KMS-11 (cell line): ENCODE measurements around the gene SHB.

Source experiments
- H2AFZ ChIP-seq: fragments of 200-600 bp; sonication (generic); 2 replicates; pipeline ENCODE4 v1.6.1; 2016; ENCODE audit warnings: antibody characterized with exemption, mixed run types, low read depth
- H3K27ac ChIP-seq: fragments of 200-600 bp; sonication (generic); 2 replicates; pipeline ENCODE4 v1.6.1; 2016; ENCODE audit warnings: mild to moderate bottlenecking, mixed run types
- H3K27me3 ChIP-seq: fragments of 200-600 bp; sonication (generic); 2 replicates; pipeline ENCODE4 v1.6.1; 2017; ENCODE audit warnings: mild to moderate bottlenecking, low read depth, mixed run types, moderate library complexity; ENCODE audit not compliant: insufficient read depth
- H3K36me3 ChIP-seq: fragments of 200-600 bp; sonication (generic); 2 replicates; pipeline ENCODE4 v1.6.1; 2017; ENCODE audit warnings: mild to moderate bottlenecking, mixed run types; ENCODE audit not compliant: insufficient read depth
- H3K4me1 ChIP-seq: fragments of 200-600 bp; sonication (generic); 2 replicates; pipeline ENCODE4 v1.6.1; 2016; ENCODE audit warnings: mild to moderate bottlenecking, low read depth, mixed run types; ENCODE audit not compliant: poor library complexity, severe bottlenecking
- H3K4me2 ChIP-seq: fragments of 200-600 bp; sonication (generic); 2 replicates; pipeline ENCODE4 v1.7.0; 2016; ENCODE audit warnings: mild to moderate bottlenecking, mixed run types
- H3K4me3 ChIP-seq: fragments of 200-600 bp; sonication (generic); IDR thresholded peaks from 2 replicates; pipeline ENCODE4 v1.6.1; 2017; ENCODE audit warnings: low read depth, low read length, mixed read lengths; ENCODE audit not compliant: insufficient read depth
- H3K79me2 ChIP-seq: fragments of 200-600 bp; sonication (generic); 2 replicates; pipeline ENCODE4 v1.6.1; 2016; ENCODE audit warnings: low read depth, mixed run types; ENCODE audit not compliant: insufficient read depth
- H3K9ac ChIP-seq: fragments of 200-600 bp; sonication (generic); 2 replicates; pipeline ENCODE4 v1.6.1; 2016; ENCODE audit warnings: mild to moderate bottlenecking, mixed run types
- H4K20me1 ChIP-seq: fragments of 200-600 bp; sonication (generic); 2 replicates; pipeline ENCODE4 v1.6.1; 2016; ENCODE audit warnings: mild to moderate bottlenecking, mixed run types; ENCODE audit not compliant: insufficient read depth
- CTCF ChIP-seq: fragments of 200-600 bp; sonication (generic); conservative IDR thresholded peaks from 2 replicates; pipeline ENCODE4 v1.6.1; 2017; ENCODE audit warnings: low read depth, mild to moderate bottlenecking, antibody characterized with exemption, low read length, moderate library complexity, mixed read lengths

The SHB gene

GRCh38 chr9:37926737-37927118, 142.3 kb downstream of the SHB start:
- no peaks in the 10 kb centered on the region for H4K20me1 ChIP-seq
- H3K27me3 ChIP-seq, result no peaks in the 10 kb centered on the region
- H3K36me3 ChIP-seq, result no peaks in the 10 kb centered on the region
- no peak overlapping the region for H3K9ac ChIP-seq
- H2AFZ ChIP-seq, result no peak overlapping the region
- H3K4me1 ChIP-seq, result no peaks in the 10 kb centered on the region
- no peak overlapping the region for H3K4me2 ChIP-seq
- H3K27ac ChIP-seq, result no peak overlapping the region
- no peaks in the 10 kb centered on the region for H3K79me2 ChIP-seq
- no peak overlapping the region for H3K4me3 ChIP-seq
- TF ChIP-seq CTCF, result no peak

DNA sequence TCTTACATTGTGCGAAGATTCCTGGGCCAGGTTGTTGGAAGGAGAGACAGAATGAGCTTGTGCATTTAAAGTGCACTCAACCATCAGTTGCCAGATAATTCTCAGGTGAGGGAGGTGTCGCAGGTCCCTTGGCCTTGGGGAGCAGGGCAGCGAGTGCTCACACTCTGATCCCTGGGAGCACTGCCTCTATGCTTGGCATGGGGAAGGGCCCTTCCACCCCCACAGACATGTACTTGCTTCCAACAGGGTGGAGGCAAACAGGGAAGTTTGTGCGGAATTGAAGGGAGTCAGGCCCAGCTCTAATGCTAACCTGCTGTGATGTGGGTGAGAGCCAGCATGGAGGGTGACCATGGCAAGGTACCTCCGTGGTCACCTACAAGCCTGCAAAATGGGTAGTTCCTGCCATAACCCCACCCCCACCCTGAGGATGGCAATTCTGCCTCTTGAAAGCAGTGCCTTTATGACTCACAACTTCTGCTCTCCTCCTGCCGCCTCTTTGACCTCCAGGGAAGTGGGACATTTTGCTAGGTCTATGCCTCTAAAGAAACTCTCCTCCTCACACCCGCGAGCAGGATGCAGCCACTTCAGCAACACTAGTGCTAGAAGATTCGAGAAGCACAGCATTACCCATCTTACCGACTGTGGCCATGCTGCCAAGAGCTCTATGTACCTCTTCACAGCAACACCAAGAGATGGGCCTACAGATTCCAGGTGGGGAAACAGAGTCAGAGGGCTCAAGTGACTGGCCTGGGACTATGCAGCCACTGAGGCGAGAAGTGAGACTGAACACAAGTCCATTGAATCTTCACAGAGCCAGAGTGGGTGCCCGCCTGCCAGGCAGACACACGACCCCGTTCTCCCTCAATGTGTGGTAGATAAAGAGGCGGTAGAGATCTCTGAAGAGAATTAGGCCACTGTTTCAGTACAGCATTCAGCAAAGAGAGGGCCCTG, 143.0 kb downstream of the SHB start:
- Histone ChIP-seq H3K79me2 (no peaks in the 10 kb centered on the region), H4K20me1 (no peaks in the 10 kb centered on the region), H3K4me3 (no peak overlapping the region), H3K4me1 (no peaks in the 10 kb centered on the region), H3K36me3 (no peaks in the 10 kb centered on the region), H3K4me2 (no peak overlapping the region), H2AFZ (no peak overlapping the region), H3K27me3 (no peaks in the 10 kb centered on the region), H3K9ac (no peak overlapping the region), H3K27ac (no peak overlapping the region)
- TF ChIP-seq CTCF, result no peak

DNA sequence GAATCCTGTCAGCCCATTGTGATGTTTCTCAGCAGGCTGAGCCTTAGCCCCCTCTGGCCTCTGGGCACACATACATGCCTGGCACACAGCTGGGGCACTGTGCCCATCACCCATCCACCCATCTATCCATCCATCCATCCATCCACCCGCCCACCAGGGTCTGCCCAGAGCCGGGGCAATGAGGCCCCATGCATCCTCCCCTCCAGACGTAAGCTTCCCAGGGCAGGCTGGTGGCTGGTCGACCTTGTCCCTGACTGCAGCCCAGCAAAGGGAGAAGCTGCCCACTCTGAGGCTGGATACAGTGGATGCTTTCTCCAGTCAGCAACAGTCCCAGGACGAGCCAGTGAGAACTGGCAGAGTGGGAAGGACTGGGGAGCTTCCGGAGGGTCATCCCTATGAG, 144.0 kb downstream of the SHB start:
- Histone ChIP-seq H3K27ac (no peak overlapping the region), H3K27me3 (no peaks in the 10 kb centered on the region), H2AFZ (no peak overlapping the region), H3K36me3 (no peaks in the 10 kb centered on the region), H3K79me2 (no peaks in the 10 kb centered on the region), H3K9ac (no peak overlapping the region), H3K4me3 (no peak overlapping the region), H4K20me1 (no peaks in the 10 kb centered on the region), H3K4me2 (no peak overlapping the region), H3K4me1 (no peaks in the 10 kb centered on the region)
- TF ChIP-seq CTCF, result no peak

GRCh38 chr9:37924538-37924937, 144.5 kb downstream of the SHB start:
- Histone ChIP-seq H3K27ac (no peak overlapping the region), H3K4me1 (no peaks in the 10 kb centered on the region), H3K4me3 (no peak overlapping the region), H3K79me2 (no peaks in the 10 kb centered on the region), H3K4me2 (no peak overlapping the region), H2AFZ (no peak overlapping the region), H4K20me1 (no peaks in the 10 kb centered on the region), H3K36me3 (no peaks in the 10 kb centered on the region), H3K27me3 (no peaks in the 10 kb centered on the region), H3K9ac (no peak overlapping the region)
- no peak for TF ChIP-seq CTCF
